Caco-2 (cell line): ENCODE measurements around the gene MINDY1. TPM values are rescaled to one million over a fixed set of nuclear protein-coding genes. Genes with fewer than 3 reads are reported as not detected.

Source experiments
- BruUV-seq: library from RNA; stranded (reverse); fragments of 400-500 nt; replicated peaks from 2 replicates; lab custom pipeline; 2021; lab: Mats Ljungman, UMichigan
- CTCF ChIA-PET: fragments of 300-600 bp; sonication (Branson Sonifier 250); formaldehyde crosslinking; loops from one replicate; lab custom pipeline; 2022; ENCODE audit warnings: antibody characterized with exemption; lab: Charles Lee
- POLR2A ChIA-PET: fragments of 300-600 bp; sonication (Branson Sonifier 250); formaldehyde crosslinking; loops from one replicate; lab custom pipeline; 2022; ENCODE audit warnings: antibody characterized with exemption; lab: Charles Lee
- DNase-seq, 2 experiments: peaks; one replicate each; pipeline versions ENCODE4 v3.0.0 to v3.0.0-alpha.2; 2020 to 2022
- H3K27me3 ChIP-seq: replicated peaks from 2 replicates; pipeline ENCODE4 v1.6.0; 2011; ENCODE audit warnings: low read length; ENCODE audit not compliant: control insufficient read depth, insufficient read depth
- H3K36me3 ChIP-seq: 2 replicates; pipeline ENCODE4 v1.5.1; 2011; ENCODE audit warnings: low read length; ENCODE audit not compliant: control insufficient read depth, insufficient read depth
- H3K4me1 ChIP-seq: fragments of 250-450 bp; sonication (Bioruptor Pico); 2 replicates; pipeline ENCODE4 v1.5.1; 2020; ENCODE audit warnings: mild to moderate bottlenecking
- H3K4me3 ChIP-seq: 2 replicates; pipeline ENCODE4 v1.5.1; 2011; ENCODE audit warnings: low read depth, mild to moderate bottlenecking, control low read depth, low read length
- H3K9me3 ChIP-seq: fragments of 250-450 bp; sonication (Bioruptor Pico); 2 replicates; pipeline ENCODE4 v1.5.1; 2020; ENCODE audit warnings: mild to moderate bottlenecking, moderate library complexity
- H3K27ac Mint-ChIP-seq: one replicate; pipeline ENCODE4 v1.8.0; 2022; ENCODE audit warnings: mixed read lengths; ENCODE audit not compliant: unreplicated experiment
- H3K27me3 Mint-ChIP-seq: one replicate; pipeline ENCODE4 v1.8.0; 2022; ENCODE audit warnings: mixed read lengths; ENCODE audit not compliant: insufficient read depth, unreplicated experiment
- H3K36me3 Mint-ChIP-seq: one replicate; pipeline ENCODE4 v1.8.0; 2022; ENCODE audit warnings: mild to moderate bottlenecking, mixed read lengths; ENCODE audit not compliant: insufficient read depth, unreplicated experiment
- H3K4me1 Mint-ChIP-seq: one replicate; pipeline ENCODE4 v1.8.0; 2022; ENCODE audit warnings: low read depth, mixed read lengths; ENCODE audit not compliant: unreplicated experiment
- H3K4me3 Mint-ChIP-seq: one replicate; pipeline ENCODE4 v1.8.0; 2022; ENCODE audit warnings: mild to moderate bottlenecking, moderate library complexity, mixed read lengths; ENCODE audit not compliant: unreplicated experiment
- H3K9me3 Mint-ChIP-seq: one replicate; pipeline ENCODE4 v1.8.0; 2022; ENCODE audit warnings: mixed read lengths; ENCODE audit not compliant: unreplicated experiment
- CTCF ChIP-seq, 2 experiments: fragments of 200-600 bp in 1 of 2; IDR thresholded peaks; 1 replicate in 1 of 2; 2 replicates in 1 of 2; pipeline versions ENCODE4 v1.5.1 to v1.8.0; 2011 to 2022; ENCODE audit warnings: antibody characterized with exemption in 1 of 2, control low read depth in 1 of 2, inconsistent platforms in 1 of 2, low read depth in 1 of 2, low read length in 1 of 2, mild to moderate bottlenecking in 1 of 2, moderate library complexity in 1 of 2; ENCODE audit not compliant: insufficient read depth in 1 of 2, severe bottlenecking in 1 of 2, unreplicated experiment in 1 of 2
- intact Hi-C: fragments of 100-400 bp; cut with micrococcal nuclease; formaldehyde crosslinking; loops from one replicate; pipeline ENCODE4 v1.10.0; 2022; ENCODE audit not compliant: unreplicated experiment
- total RNA-seq: library from RNA; stranded (reverse); gene quantifications from 2 replicates; pipeline ENCODE4 v1.2.3, GENCODE V29; 2022

MINDY1 gene
- total RNA-seq, 1 experiment from 2014 or later: 15.6 TPM

- Mint-ChIP-seq H3K4me3 (peak overlapping the region; percentile 92), H3K36me3 (peaks cover 27% of the 10 kb centered on the region), H3K9me3 (no peaks in the 10 kb centered on the region), H3K4me1 (peaks cover 28% of the 10 kb centered on the region), H3K27me3 (no peaks in the 10 kb centered on the region), H3K27ac (no peak overlapping the region)
- no TSS peak for BruUV-seq
- TF ChIP-seq CTCF (IDR thresholded peaks at IDR 0.05; ENCODE audit: insufficient read depth in 1 of 2, low read depth in 1 of 2, low read length in 1 of 2, severe bottlenecking in 1 of 2, unreplicated experiment in 1 of 2): no peak
- intact Hi-C loops: no loop called here
- ChIA-PET POLR2A (no interaction called here), CTCF (interaction anchor here (0.7 kb wide), 1 partner anchor 128 kb away, joined by 4 read pairs; no protein-coding TSS in a partner anchor)
- no peak for DNase-seq
- Histone ChIP-seq H3K27me3 (no peaks in the 10 kb centered on the region), H3K9me3 (no peaks in the 10 kb centered on the region), H3K4me1 (peaks cover 54% of the 10 kb centered on the region), H3K36me3 (no peaks in the 10 kb centered on the region), H3K4me3 (no peak overlapping the region)
These were observed 3.6 kb upstream of the MINDY1 start for GRCh38 chr1:151010346-151010726.

- Histone ChIP-seq H3K4me1 (peaks cover 52% of the 10 kb centered on the region), H3K4me3 (peak overlapping the region; percentile 71; the same call in 1 of the 2 replicates), H3K9me3 (no peaks in the 10 kb centered on the region), H3K36me3 (no peaks in the 10 kb centered on the region), H3K27me3 (no peaks in the 10 kb centered on the region)
- CTCF ChIA-PET: interaction anchor here (0.7 kb wide), 1 partner anchor 129 kb away, joined by 4 read pairs; no protein-coding TSS in a partner anchor
- Mint-ChIP-seq H3K4me3 (peak overlapping the region; percentile 92), H3K27ac (peak overlapping the region; percentile 99), H3K9me3 (no peaks in the 10 kb centered on the region), H3K4me1 (peaks cover 28% of the 10 kb centered on the region), H3K36me3 (peaks cover 24% of the 10 kb centered on the region), H3K27me3 (no peaks in the 10 kb centered on the region)
- intact Hi-C loops: loop anchor here (5.0 to 10.0 kb wide), 2 partner anchors 83 to 445 kb away; partner anchors contain the start of gene SETDB1
- no peak for DNase-seq
- POLR2A ChIA-PET: no interaction called here
- no TSS peak for BruUV-seq
- TF ChIP-seq CTCF (IDR thresholded peaks at IDR 0.05; ENCODE audit: insufficient read depth in 1 of 2, low read depth in 1 of 2, low read length in 1 of 2, severe bottlenecking in 1 of 2, unreplicated experiment in 1 of 2): no peak
These were observed 3.1 kb upstream of the MINDY1 start for GRCh38 chr1:151009674-151010345.

GRCh38 chr1:151009206-151009587 is 2.5 kb upstream of the MINDY1 start:
- H3K27me3 ChIP-seq: no peaks in the 10 kb centered on the region
- H3K9me3 ChIP-seq: no peaks in the 10 kb centered on the region
- peak overlapping the region; percentile 71 for H3K4me3 ChIP-seq
- Mint-ChIP-seq H3K4me3 (peak overlapping the region; percentile 92), H3K27ac (peak overlapping the region; percentile 99), H3K4me1 (peaks cover 28% of the 10 kb centered on the region), H3K27me3 (no peaks in the 10 kb centered on the region), H3K36me3 (peaks cover 19% of the 10 kb centered on the region), H3K9me3 (no peaks in the 10 kb centered on the region)
- TF ChIP-seq CTCF (IDR thresholded peaks at IDR 0.05; ENCODE audit: insufficient read depth in 1 of 2, low read depth in 1 of 2, low read length in 1 of 2, severe bottlenecking in 1 of 2, unreplicated experiment in 1 of 2): no peak
- ChIA-PET CTCF (no interaction called here), POLR2A (no interaction called here)
- BruUV-seq: TSS peak; percentile 45
- intact Hi-C loops: loop anchor here (5.0 to 10.0 kb wide), 2 partner anchors 82 to 444 kb away; partner anchors contain the start of gene SETDB1
- no peak for DNase-seq
- no peaks in the 10 kb centered on the region for H3K36me3 ChIP-seq
- peaks cover 48% of the 10 kb centered on the region for H3K4me1 ChIP-seq
